Body of pancreas (tissue), 4 donors: ENCODE data around the gene ADGRB2. TPM values are rescaled to one million over a fixed set of nuclear protein-coding genes. Genes with fewer than 3 reads are reported as not detected.

Source experiments
- ATAC-seq: fragments of 150-250 bp; one replicate; pipeline ENCODE4 v1.9.1; 2016
- DNase-seq, 4 donors: peaks; one replicate each; pipeline ENCODE4 v3.0.0-alpha.2; 2019
- H3K27ac ChIP-seq, 4 donors: fragments of 200-600 bp; sonication (generic); 1 replicate in 3 of 4; 2 replicates in 1 of 4; pipeline versions ENCODE4 v1.5.1 to v1.6.1; 2016 to 2019; ENCODE audit warnings: mild to moderate bottlenecking in 1 of 4, mixed read lengths in 1 of 4, moderate library complexity in 1 of 4
- H3K27me3 ChIP-seq, 2 donors: fragments of 200-600 bp; sonication (generic); one replicate each; pipeline ENCODE4 v1.6.0; 2016; ENCODE audit warnings: mild to moderate bottlenecking in 1 of 2
- H3K36me3 ChIP-seq, 2 donors: fragments of 200-600 bp; sonication (generic); replicated peaks in 1 of 2; 2 replicates each; pipeline ENCODE4 v1.5.1; 2016; ENCODE audit warnings: low read depth in 2 of 2; ENCODE audit not compliant: insufficient read depth in 1 of 2
- H3K4me1 ChIP-seq: fragments of 200-600 bp; sonication (generic); one replicate; pipeline ENCODE4 v1.6.0; 2016
- H3K4me3 ChIP-seq, 2 donors: fragments of 200-600 bp; sonication (generic); 1 replicate in 1 of 2; 2 replicates in 1 of 2; pipeline ENCODE4 v1.5.1; 2016 to 2019
- H3K9me3 ChIP-seq, 3 donors: fragments of 200-600 bp; sonication (generic); 1 replicate in 2 of 3; 2 replicates in 1 of 3; pipeline ENCODE4 v1.5.1; 2016
- CTCF ChIP-seq, 7 experiments: fragments of 450-650 bp in 4 of 7; fragments of 200-600 bp in 3 of 7; sonication (generic) in 3 of 7; IDR thresholded peaks; one replicate each; pipeline ENCODE4 v1.5.1; 2016 to 2019; ENCODE audit warnings: antibody characterized with exemption in 7 of 7
- POLR2A ChIP-seq, 3 donors: fragments of 450-650 bp; IDR thresholded peaks; one replicate each; pipeline ENCODE4 v1.6.1; 2016; ENCODE audit warnings: antibody characterized with exemption in 3 of 3, mild to moderate bottlenecking in 2 of 3
- WGBS, 2 donors: methylation state at CpG; one replicate each; pipeline ENCODE4 v1.1.5; 2017; 5-methylcytosine and 5-hydroxymethylcytosine counted together
- intact Hi-C: fragments of 100-400 bp; cut with DNase I; formaldehyde crosslinking; loops from one replicate; pipeline ENCODE4 v1.15.1; 2023
- total RNA-seq, 2 donors: library from RNA; depleted of rRNA; stranded (reverse); fragments of >200 nt; gene quantifications; one replicate each; pipeline ENCODE4 v1.1.0, GENCODE V29; 2016

ADGRB2 gene
- total RNA-seq, 2 donors from 2014 or later = 0.26 to 3.0 TPM

GRCh38 chr1:31786366-31787060 lies 22.4 kb upstream of the ADGRB2 start:
- H3K4me1 ChIP-seq = peaks cover 14% of the 10 kb centered on the region
- H3K27ac ChIP-seq = no peak overlapping the region
- ATAC-seq (no peak), DNase-seq (peak in 1 of 4 donors; percentile 11)
- H3K27me3 ChIP-seq = no peaks in the 10 kb centered on the region
- 72 to 73% methylated on average over 16 of the region's 16 CpGs for WGBS, 2 donors
- H3K36me3 ChIP-seq = no peaks in the 10 kb centered on the region
- H3K4me3 ChIP-seq = no peak overlapping the region
- no peaks in the 10 kb centered on the region for H3K9me3 ChIP-seq
- intact Hi-C loops = loop anchor here (2.0 kb wide), 1 partner anchor 124 kb away; no protein-coding TSS in a partner anchor
- TF ChIP-seq POLR2A (IDR thresholded peaks at IDR 0.05) (no peak), CTCF (IDR thresholded peaks at IDR 0.05) (no peak)

- DNase-seq = peak in 1 of 4 donors; percentile 2
- WGBS, 2 donors = 68 to 78% methylated on average over 3 of the region's 3 CpGs
- ATAC-seq = no peak
Measured at GRCh38 chr1:31785947-31786290, 21.8 kb upstream of the ADGRB2 start.

GRCh38 chr1:31785020-31785946 lies 21.1 kb upstream of the ADGRB2 start:
- TF ChIP-seq CTCF (IDR thresholded peaks at IDR 0.05) = no peak
- TF ChIP-seq POLR2A (IDR thresholded peaks at IDR 0.05) = no peak
- H3K36me3 ChIP-seq = no peaks in the 10 kb centered on the region
- intact Hi-C loops = no loop called here
- H3K4me1 ChIP-seq = peaks cover 14% of the 10 kb centered on the region
- WGBS, 2 donors = 64 to 65% methylated on average over 18 to 20 of the region's 20 CpGs
- DNase-seq (peak in 1 of 4 donors; percentile 7), ATAC-seq (no peak)
- no peaks in the 10 kb centered on the region for H3K27me3 ChIP-seq
- no peak overlapping the region for H3K27ac ChIP-seq
- no peak overlapping the region for H3K4me3 ChIP-seq
- H3K9me3 ChIP-seq = no peaks in the 10 kb centered on the region

More at GRCh38 chr1:31785947-31786290, 21.8 kb upstream of the ADGRB2 start:
- no peaks in the 10 kb centered on the region for H3K9me3 ChIP-seq
- no peaks in the 10 kb centered on the region for H3K36me3 ChIP-seq
- intact Hi-C loops = loop anchor here (2.0 kb wide), 1 partner anchor 123 kb away; no protein-coding TSS in a partner anchor
- H3K27ac ChIP-seq = no peak overlapping the region
- no peak overlapping the region for H3K4me3 ChIP-seq
- peaks cover 14% of the 10 kb centered on the region for H3K4me1 ChIP-seq
- TF ChIP-seq POLR2A (IDR thresholded peaks at IDR 0.05) (no peak), CTCF (IDR thresholded peaks at IDR 0.05) (no peak)
- no peaks in the 10 kb centered on the region for H3K27me3 ChIP-seq

- TF ChIP-seq POLR2A (IDR thresholded peaks at IDR 0.05) (no peak), CTCF (IDR thresholded peaks at IDR 0.05) (no peak)
- Histone ChIP-seq H3K4me1 (peaks cover 14% of the 10 kb centered on the region), H3K9me3 (no peaks in the 10 kb centered on the region), H3K27me3 (no peaks in the 10 kb centered on the region), H3K36me3 (no peaks in the 10 kb centered on the region), H3K27ac (no peak overlapping the region), H3K4me3 (no peak overlapping the region)
- 77% methylated on average over 4 of the region's 4 CpGs for whole genome bisulfite sequencing, 2 donors
- no peak for ATAC-seq
- intact Hi-C loops = no loop called here
- DNase-seq = peak in 1 of 4 donors; percentile 5
Measured at GRCh38 chr1:31784356-31785019, 20.3 kb upstream of the ADGRB2 start.
